Right lobe of liver (tissue), 6 donors: Measurements from ENCODE around the gene CORO7. TPM values are rescaled to one million over a fixed set of nuclear protein-coding genes. Genes with fewer than 3 reads are reported as not detected.
A peak's percentile ranks its signal among the peaks of the same experiment; 100 is the strongest.

Source experiments
- ATAC-seq, 4 donors: fragments of 200-7000 bp; cut with Tn5 transposase; one replicate each; pipeline ENCODE4 v1.9.1; 2020; ENCODE audit warnings: mild to moderate bottlenecking in 4 of 4, moderate library complexity in 4 of 4
- DNase-seq, 3 donors: peaks; one replicate each; pipeline ENCODE4 v3.0.0-alpha.2; 2020
- H3K27ac ChIP-seq, 3 donors: fragments of 200-600 bp; one replicate each; pipeline ENCODE4 v1.8.0; 2022
- H3K27me3 ChIP-seq, 2 donors: fragments of 200-600 bp; one replicate each; pipeline ENCODE4 v1.8.0; 2022
- H3K36me3 ChIP-seq, 4 donors: fragments of 200-600 bp; sonication (generic) in 1 of 4; one replicate each; pipeline versions ENCODE4 v1.5.1 to v1.8.0; 2017 to 2022; ENCODE audit warnings: control low read depth in 1 of 4
- H3K4me1 ChIP-seq, 4 donors: fragments of 200-600 bp; sonication (generic) in 1 of 4; one replicate each; pipeline versions ENCODE4 v1.5.1 to v1.8.0; 2017 to 2022; ENCODE audit warnings: control low read depth in 1 of 4
- H3K4me3 ChIP-seq, 3 donors: fragments of 200-600 bp; one replicate each; pipeline ENCODE4 v1.8.0; 2022
- H3K9me3 ChIP-seq, 4 donors: fragments of 200-600 bp; sonication (generic) in 1 of 4; one replicate each; pipeline versions ENCODE4 v1.5.1 to v1.8.0; 2017 to 2022; ENCODE audit warnings: control low read depth in 1 of 4
- POLR2A ChIP-seq: fragments of 450-650 bp; IDR thresholded peaks from one replicate; pipeline ENCODE4 v1.6.1; 2017; ENCODE audit warnings: antibody characterized with exemption, mild to moderate bottlenecking
- WGBS: methylation state at CpG from one replicate; pipeline ENCODE4 v1.1.6; 2018; ENCODE audit warnings: low coverage, low lambda C conversion rate; ENCODE audit not compliant: insufficient coverage; ENCODE audit errors: missing lambda C conversion rate; 5-methylcytosine and 5-hydroxymethylcytosine counted together
- intact Hi-C, 2 donors: fragments of 100-400 bp; cut with DNase I; formaldehyde crosslinking; loops; one replicate each; pipeline versions ENCODE4 v1.11.2 to v1.14.1; 2022
- total RNA-seq, 6 experiments: library from RNA; depleted of rRNA in 2 of 6; stranded (reverse); fragments of >200 nt in 2 of 6; fragmentation: NEBNext Ultra II Directional in 3 of 6; extraction: Animal tissue kit (Norgen Biotek cat#: 25700) in 3 of 6; gene quantifications; one replicate each; pipeline versions ENCODE4 v1.1.0 to v1.2.4, GENCODE V29; 2016 to 2023
- TF ChIP-seq, protein P1 (sequence below), 4 donors: fragments of 200-600 bp in 3 of 4; fragments of 450-650 bp in 1 of 4; IDR thresholded peaks; one replicate each; pipeline versions ENCODE4 v1.5.1 to v1.8.0; 2016 to 2022; ENCODE audit warnings: antibody characterized with exemption in 4 of 4, mild to moderate bottlenecking in 2 of 4
- donor health status: DM: no; HTN: yes; CAD: no.
- donor health status: DM: no; HTN: no; CAD: no.
- donor health status: DM: no; HTN: no; CAD: no.
- donor health status: DM: no; HTN: yes; CAD: no.
- donor health status: DM: no; HTN: yes; CAD: no.

Gene CORO7
- total RNA-seq, 6 experiments from 2014 or later = 7.8 to 22.9 (median 13.3) TPM

- Histone ChIP-seq H3K27me3 (no peaks in the 10 kb centered on the region), H3K36me3 (peaks cover 8 to 42% (median 22%) of the 10 kb centered on the region in 4 donors), H3K27ac (no peak overlapping the region), H3K4me3 (no peak overlapping the region), H3K9me3 (no peaks in the 10 kb centered on the region), H3K4me1 (no peaks in the 10 kb centered on the region)
- DNase-seq (no peak), ATAC-seq (no peak)
- intact Hi-C loops = no loop called here
- TF ChIP-seq, protein P1, sequence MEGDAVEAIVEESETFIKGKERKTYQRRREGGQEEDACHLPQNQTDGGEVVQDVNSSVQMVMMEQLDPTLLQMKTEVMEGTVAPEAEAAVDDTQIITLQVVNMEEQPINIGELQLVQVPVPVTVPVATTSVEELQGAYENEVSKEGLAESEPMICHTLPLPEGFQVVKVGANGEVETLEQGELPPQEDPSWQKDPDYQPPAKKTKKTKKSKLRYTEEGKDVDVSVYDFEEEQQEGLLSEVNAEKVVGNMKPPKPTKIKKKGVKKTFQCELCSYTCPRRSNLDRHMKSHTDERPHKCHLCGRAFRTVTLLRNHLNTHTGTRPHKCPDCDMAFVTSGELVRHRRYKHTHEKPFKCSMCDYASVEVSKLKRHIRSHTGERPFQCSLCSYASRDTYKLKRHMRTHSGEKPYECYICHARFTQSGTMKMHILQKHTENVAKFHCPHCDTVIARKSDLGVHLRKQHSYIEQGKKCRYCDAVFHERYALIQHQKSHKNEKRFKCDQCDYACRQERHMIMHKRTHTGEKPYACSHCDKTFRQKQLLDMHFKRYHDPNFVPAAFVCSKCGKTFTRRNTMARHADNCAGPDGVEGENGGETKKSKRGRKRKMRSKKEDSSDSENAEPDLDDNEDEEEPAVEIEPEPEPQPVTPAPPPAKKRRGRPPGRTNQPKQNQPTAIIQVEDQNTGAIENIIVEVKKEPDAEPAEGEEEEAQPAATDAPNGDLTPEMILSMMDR (IDR thresholded peaks at IDR 0.05) = no peak
- TF ChIP-seq POLR2A = no peak
- 86% methylated on average over 4 of the region's 4 CpGs for WGBS
These were observed 16.8 kb upstream of the CORO7 start for GRCh38 chr16:4433228-4433627.

DNA sequence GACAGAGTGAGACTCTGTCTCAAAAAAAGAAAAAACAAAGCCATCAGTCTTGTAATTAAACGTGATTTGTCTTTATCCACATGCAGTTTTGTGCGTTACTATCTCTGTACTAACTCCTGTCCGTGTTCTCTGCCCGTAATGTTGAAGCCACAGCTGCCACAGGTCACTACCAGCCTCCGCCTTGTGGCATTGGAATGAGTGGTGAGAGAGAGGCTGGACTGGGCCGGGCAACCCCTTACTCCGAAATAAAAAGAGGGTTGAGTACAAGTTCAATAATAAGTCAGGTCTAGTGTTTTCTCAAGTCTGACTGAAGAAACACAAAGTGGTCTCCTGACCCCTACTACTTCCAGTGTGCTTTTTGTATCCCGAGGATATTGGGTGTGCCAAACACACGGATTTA is 14.6 kb upstream of the CORO7 start:
- Histone ChIP-seq H3K9me3 (no peaks in the 10 kb centered on the region), H3K4me3 (no peak overlapping the region), H3K4me1 (peaks cover 0 to 13% (median 7%) of the 10 kb centered on the region in 4 donors), H3K27me3 (no peaks in the 10 kb centered on the region), H3K27ac (no peak overlapping the region), H3K36me3 (peaks cover 0 to 21% (median 7%) of the 10 kb centered on the region in 4 donors)
- no peak for DNase-seq
- no peak for TF ChIP-seq POLR2A
- TF ChIP-seq, protein P1 (IDR thresholded peaks at IDR 0.05) = no peak
- no peak for ATAC-seq
- 82% methylated on average over 6 of the region's 9 CpGs for WGBS
- intact Hi-C loops = no loop called here

- no peak overlapping the region for H3K27ac ChIP-seq
- H3K4me3 ChIP-seq = no peak overlapping the region
- DNase-seq (no peak), ATAC-seq (no peak)
- H3K4me1 ChIP-seq = peaks cover 0 to 13% (median 7%) of the 10 kb centered on the region in 4 donors
- TF ChIP-seq POLR2A = no peak
- TF ChIP-seq, protein P1 (IDR thresholded peaks at IDR 0.05) = no peak
- H3K36me3 ChIP-seq = peaks cover 0 to 5% (median under 1%) of the 10 kb centered on the region in 4 donors
- 99% methylated on average over 7 of the region's 7 CpGs for WGBS
- intact Hi-C loops = no loop called here
- no peaks in the 10 kb centered on the region for H3K9me3 ChIP-seq
- no peaks in the 10 kb centered on the region for H3K27me3 ChIP-seq
These were observed 12.1 kb upstream of the CORO7 start for GRCh38 chr16:4428500-4428899.

- 79% methylated on average over 11 of the region's 12 CpGs for WGBS
- Histone ChIP-seq H3K9me3 (no peaks in the 10 kb centered on the region), H3K4me1 (peaks cover 0 to 13% (median 7%) of the 10 kb centered on the region in 4 donors), H3K36me3 (peaks cover 0 to 3% (median under 1%) of the 10 kb centered on the region in 4 donors), H3K4me3 (peak overlapping the region; percentile 79 to 97 (median 94)), H3K27me3 (no peaks in the 10 kb centered on the region), H3K27ac (peak overlapping the region in 2 of 3 donors; percentile 95 to 97)
- ATAC-seq = no peak
- no peak for DNase-seq
- intact Hi-C loops = no loop called here
- TF ChIP-seq, protein P1 (IDR thresholded peaks at IDR 0.05) = no peak
- no peak for TF ChIP-seq POLR2A
These were observed 10.5 kb upstream of the CORO7 start for GRCh38 chr16:4426722-4427372.
